ENCODE data around the gene STAM.

The STAM gene

GRCh38 chr10:17649052-17649451 is 5.1 kb downstream of the STAM start:
- FAIRE-seq, result no peak
- TF ChIP-seq TAF1 (IDR thresholded peaks at IDR 0.05; ENCODE audit: borderline replicate concordance, low read depth, low read length) (no peak), POLR2AphosphoS5 (IDR thresholded peaks at IDR 0.05; ENCODE audit: low read depth, low read length) (no peak), POLR2A (IDR thresholded peaks at IDR 0.05; ENCODE audit: low read depth, low read length) (no peak)
- DNase-seq (ENCODE audit: insufficient read length), result no peak

GRCh38 chr10:17649836-17650235 is 5.9 kb downstream of the STAM start:
- DNase-seq (ENCODE audit: insufficient read length), result no peak
- FAIRE-seq, result no peak
- TF ChIP-seq POLR2AphosphoS5 (IDR thresholded peaks at IDR 0.05; ENCODE audit: low read depth, low read length) (no peak), POLR2A (IDR thresholded peaks at IDR 0.05; ENCODE audit: low read depth, low read length) (no peak), TAF1 (IDR thresholded peaks at IDR 0.05; ENCODE audit: borderline replicate concordance, low read depth, low read length) (no peak)

DNA sequence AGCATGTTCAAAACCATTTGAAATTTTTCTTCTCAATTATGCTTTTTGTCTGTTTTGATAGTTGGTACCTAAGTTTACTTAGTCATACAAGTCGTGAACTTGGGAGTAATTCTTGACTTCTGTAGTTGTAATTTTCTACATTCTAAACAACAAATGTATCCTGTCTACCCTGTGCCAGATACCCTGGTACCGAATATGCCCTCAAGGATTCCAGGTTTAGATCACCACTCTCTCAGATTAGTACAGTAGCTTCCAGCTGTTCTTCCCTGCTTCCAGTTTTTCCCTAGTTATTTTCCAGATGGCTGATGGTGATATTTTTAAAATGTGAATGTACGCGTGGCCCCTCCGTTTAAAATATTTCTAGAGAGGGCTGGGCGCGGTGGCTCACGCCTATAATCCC is 6.5 kb downstream of the STAM start:
- no peak for DNase-seq (ENCODE audit: insufficient read length)
- FAIRE-seq, result no peak

DNA sequence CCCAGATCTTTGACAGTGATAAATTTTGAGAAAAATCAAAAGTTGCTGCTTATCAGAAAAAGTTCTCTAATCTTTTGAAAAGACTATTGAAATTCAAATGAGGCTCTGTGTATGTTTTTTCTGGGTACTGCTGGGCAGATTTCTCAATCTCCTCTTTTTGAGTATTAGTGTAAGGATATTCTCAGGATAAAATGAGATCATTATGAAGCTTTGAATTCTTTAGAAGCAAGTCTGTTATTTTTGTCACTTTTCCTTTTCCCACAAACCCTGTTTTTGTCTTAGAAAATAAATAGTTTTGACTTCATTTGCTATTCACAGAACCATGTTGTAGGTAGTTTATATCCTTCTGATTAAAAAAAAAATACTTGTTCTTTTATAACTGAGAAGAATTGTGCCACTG is 7.9 kb downstream of the STAM start:
- TF ChIP-seq POLR2AphosphoS5 (IDR thresholded peaks at IDR 0.05; ENCODE audit: low read depth, low read length) (no peak), POLR2A (IDR thresholded peaks at IDR 0.05; ENCODE audit: low read depth, low read length) (no peak), TAF1 (IDR thresholded peaks at IDR 0.05; ENCODE audit: borderline replicate concordance, low read depth, low read length) (no peak)
- DNase-seq (ENCODE audit: insufficient read length) (no peak), FAIRE-seq (no peak)

More for the DNA sequence above, 6.5 kb downstream of the STAM start:
- TF ChIP-seq POLR2AphosphoS5 (IDR thresholded peaks at IDR 0.05; ENCODE audit: low read depth, low read length) (no peak), TAF1 (IDR thresholded peaks at IDR 0.05; ENCODE audit: borderline replicate concordance, low read depth, low read length) (no peak), POLR2A (IDR thresholded peaks at IDR 0.05; ENCODE audit: low read depth, low read length) (no peak)

DNA sequence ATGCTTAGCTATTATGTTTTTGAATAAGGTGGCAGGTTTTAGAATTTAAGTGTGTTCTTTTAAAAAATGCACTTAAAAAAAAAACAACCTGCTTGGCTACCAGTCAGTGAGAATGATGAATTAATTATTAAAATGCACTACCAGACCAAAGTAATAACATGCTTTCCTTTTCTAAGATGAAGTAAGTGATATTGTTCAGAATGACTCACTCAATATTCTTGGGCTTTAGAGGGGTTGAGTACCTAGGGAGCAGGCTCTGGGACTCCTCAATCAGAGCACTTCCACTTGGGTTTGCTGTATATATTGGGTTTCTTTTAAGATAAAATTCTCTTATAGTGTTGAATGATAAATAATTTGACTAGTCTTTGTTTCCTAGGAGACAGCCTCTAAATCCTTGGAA is 8.6 kb downstream of the STAM start:
- no peak for FAIRE-seq
- no peak for TF ChIP-seq POLR2A (IDR thresholded peaks at IDR 0.05; ENCODE audit: low read depth, low read length)
- TF ChIP-seq POLR2AphosphoS5 (IDR thresholded peaks at IDR 0.05; ENCODE audit: low read depth, low read length), result no peak
- no peak for TF ChIP-seq TAF1 (IDR thresholded peaks at IDR 0.05; ENCODE audit: borderline replicate concordance, low read depth, low read length)
- no peak for DNase-seq (ENCODE audit: insufficient read length)

GRCh38 chr10:17655009-17655408 is 11.1 kb downstream of the STAM start:
- DNase-seq (ENCODE audit: insufficient read length), result no peak
- no peak for FAIRE-seq
- TF ChIP-seq POLR2A (IDR thresholded peaks at IDR 0.05; ENCODE audit: low read depth, low read length), result no peak
- no peak for TF ChIP-seq POLR2AphosphoS5 (IDR thresholded peaks at IDR 0.05; ENCODE audit: low read depth, low read length)

GRCh38 chr10:17655567-17656146 is 11.7 kb downstream of the STAM start:
- no peak for TF ChIP-seq TAF1 (IDR thresholded peaks at IDR 0.05; ENCODE audit: borderline replicate concordance, low read depth, low read length)
- no peak for TF ChIP-seq POLR2A (IDR thresholded peaks at IDR 0.05; ENCODE audit: low read depth, low read length)
- no peak for DNase-seq (ENCODE audit: insufficient read length)
- peak; percentile 88 for FAIRE-seq

DNA sequence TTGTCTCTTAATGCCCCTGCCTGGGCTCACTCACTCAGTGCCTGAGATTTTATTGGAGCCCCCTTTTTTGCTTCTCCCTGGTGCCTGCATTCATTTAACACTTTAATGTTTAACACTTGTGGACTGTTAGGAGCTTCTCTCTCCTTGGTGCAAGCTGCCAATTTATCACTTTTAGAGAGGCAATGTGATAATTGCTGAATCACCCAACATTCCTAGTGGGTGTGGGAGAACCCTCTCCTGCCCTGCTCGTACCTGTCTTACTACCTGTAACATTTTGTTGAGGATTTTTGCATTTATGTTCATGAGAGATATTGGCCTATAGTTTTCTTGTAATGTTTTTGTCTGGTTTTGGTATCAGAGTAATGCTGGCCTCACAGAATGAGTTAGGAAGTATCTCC is 13.2 kb downstream of the STAM start:
- FAIRE-seq (no peak), DNase-seq (ENCODE audit: insufficient read length) (no peak)
- TF ChIP-seq POLR2A (IDR thresholded peaks at IDR 0.05; ENCODE audit: low read depth, low read length), result no peak

GRCh38 chr10:17659365-17659764 is 15.4 kb downstream of the STAM start:
- FAIRE-seq (no peak), DNase-seq (ENCODE audit: insufficient read length) (no peak)
- TF ChIP-seq POLR2A (IDR thresholded peaks at IDR 0.05; ENCODE audit: low read depth, low read length) (no peak), POLR2AphosphoS5 (IDR thresholded peaks at IDR 0.05; ENCODE audit: low read depth, low read length) (no peak)

GRCh38 chr10:17660921-17661320 is 17.0 kb downstream of the STAM start:
- FAIRE-seq (no peak), DNase-seq (ENCODE audit: insufficient read length) (no peak)
- TF ChIP-seq POLR2A (IDR thresholded peaks at IDR 0.05; ENCODE audit: low read depth, low read length) (no peak), POLR2AphosphoS5 (IDR thresholded peaks at IDR 0.05; ENCODE audit: low read depth, low read length) (no peak), TAF1 (IDR thresholded peaks at IDR 0.05; ENCODE audit: borderline replicate concordance, low read depth, low read length) (no peak)

DNA sequence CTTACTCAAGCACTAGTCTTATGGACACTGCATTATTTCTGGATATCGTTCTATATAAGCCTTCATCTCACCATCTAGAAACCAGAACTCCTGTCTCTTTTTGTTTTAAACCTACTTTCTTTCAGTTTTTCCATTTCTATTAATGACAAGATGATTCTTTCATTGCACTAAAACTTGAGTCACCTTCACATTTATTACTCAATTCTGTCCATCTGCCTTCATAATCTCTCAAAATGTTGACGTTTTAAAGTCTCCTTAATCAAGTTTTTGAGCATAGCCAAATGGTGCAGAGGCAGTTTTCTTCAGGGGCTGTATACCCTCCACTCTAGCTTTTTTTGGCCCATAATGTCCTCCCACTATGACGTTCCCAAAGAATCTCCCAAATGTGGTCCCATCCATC is 17.6 kb downstream of the STAM start:
- FAIRE-seq (no peak), DNase-seq (ENCODE audit: insufficient read length) (no peak)
- TF ChIP-seq TAF1 (IDR thresholded peaks at IDR 0.05; ENCODE audit: borderline replicate concordance, low read depth, low read length) (no peak), POLR2AphosphoS5 (IDR thresholded peaks at IDR 0.05; ENCODE audit: low read depth, low read length) (no peak), POLR2A (IDR thresholded peaks at IDR 0.05; ENCODE audit: low read depth, low read length) (no peak)

DNA sequence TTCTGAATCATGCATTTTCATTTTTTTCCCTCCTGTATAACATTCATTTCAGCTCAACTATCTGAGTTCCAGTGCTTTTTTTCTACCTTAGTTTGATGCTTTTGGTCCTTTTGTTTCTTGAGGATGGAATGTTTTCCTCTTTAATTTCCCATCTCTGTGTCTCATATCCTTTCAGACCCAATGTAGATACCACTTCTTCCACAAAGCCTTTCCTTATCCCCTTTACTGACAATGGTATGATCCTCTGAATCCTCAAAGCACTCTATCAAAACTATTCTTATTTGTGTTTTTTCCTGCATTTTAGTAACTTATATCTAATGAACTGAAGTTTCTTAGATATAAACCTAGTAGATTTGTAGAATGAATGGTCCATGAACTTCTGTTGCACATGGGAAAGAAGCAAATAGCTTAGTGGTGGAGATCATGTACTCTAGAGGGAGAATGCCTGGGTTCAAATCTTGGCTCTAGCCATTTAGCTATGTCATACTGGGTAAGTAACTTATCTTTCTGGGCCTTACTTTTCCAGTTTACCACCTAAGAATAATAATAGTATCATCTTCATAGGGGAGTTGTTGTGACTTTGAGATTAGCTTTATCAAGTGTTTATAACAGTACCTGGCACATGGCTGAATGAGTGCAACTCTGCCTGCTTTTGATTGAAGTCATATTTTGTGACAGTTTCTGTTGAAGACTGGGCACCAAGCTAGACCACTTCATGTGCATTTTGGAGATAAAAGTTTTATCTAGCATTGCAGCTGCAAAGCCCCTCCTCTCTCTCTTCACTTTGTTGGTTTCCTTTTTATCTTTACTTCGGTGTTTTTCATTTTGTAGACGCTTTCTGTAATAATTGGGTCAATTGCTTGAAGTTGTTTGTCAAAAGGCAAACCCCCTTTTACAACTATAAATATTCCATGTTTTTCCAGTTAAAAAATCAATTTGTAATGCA is 18.5 kb downstream of the STAM start:
- TF ChIP-seq POLR2A (IDR thresholded peaks at IDR 0.05; ENCODE audit: low read depth, low read length) (no peak), POLR2AphosphoS5 (IDR thresholded peaks at IDR 0.05; ENCODE audit: low read depth, low read length) (no peak), TAF1 (IDR thresholded peaks at IDR 0.05; ENCODE audit: borderline replicate concordance, low read depth, low read length) (no peak)
- DNase-seq (ENCODE audit: insufficient read length) (no peak), FAIRE-seq (no peak)
